Measurements from ENCODE around the gene NOPCHAP1.

DNA sequence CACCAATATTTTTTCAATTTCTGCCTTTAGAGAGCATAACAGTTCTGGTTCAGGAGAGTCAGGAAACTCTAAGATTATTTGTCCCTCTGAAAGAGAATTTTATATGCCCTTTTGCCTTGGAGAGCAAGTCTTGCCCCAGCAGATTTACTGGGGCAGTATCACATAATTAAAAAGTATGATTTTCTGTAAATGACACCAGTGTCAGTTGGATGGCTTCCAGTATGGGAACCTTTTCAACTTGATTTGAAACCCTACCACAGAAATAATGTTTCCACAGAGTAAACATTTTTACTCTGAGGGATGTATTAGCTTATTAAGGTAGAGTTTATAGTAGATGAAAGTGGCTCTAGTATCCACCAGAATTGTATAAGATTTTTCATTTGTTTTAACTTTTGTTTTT lies 15.4 kb downstream of the NOPCHAP1 start:
- TF ChIP-seq GATA2 (IDR thresholded peaks at IDR 0.05; ENCODE audit: low read depth, low read length): no peak
- TF ChIP-seq GATA3 (IDR thresholded peaks at IDR 0.05; ENCODE audit: low read depth, low read length): no peak
